NCI-H1930 (cell line): ENCODE measurements around the gene HIVEP3.
"Not testable (repeated sequence)": the region's sequence is repeated elsewhere in the genome, so short reads cannot be mapped to it uniquely, and the experiment has no call there.

ENCODE experiments used
- DNase-seq, 2 experiments: peaks; one replicate each; lab custom pipeline; 2025; lab: John Stamatoyannopoulos, UW

The HIVEP3 gene

GRCh38 chr1:41557751-41558455 is 360.8 kb downstream of the HIVEP3 start:
- no peak for DNase-seq

- not testable (repeated sequence) for DNase-seq
These were observed 364.0 kb downstream of the HIVEP3 start for GRCh38 chr1:41554746-41555145.

GRCh38 chr1:41547781-41548560 is 370.8 kb downstream of the HIVEP3 start:
- no peak for DNase-seq

GRCh38 chr1:41547336-41547735 is 371.4 kb downstream of the HIVEP3 start:
- DNase-seq = no peak

- DNase-seq = no peak
These were observed 371.9 kb downstream of the HIVEP3 start for GRCh38 chr1:41546833-41547135.

GRCh38 chr1:41545996-41546832 is 372.5 kb downstream of the HIVEP3 start:
- no peak for DNase-seq

- no peak for DNase-seq
These were observed 376.4 kb downstream of the HIVEP3 start for GRCh38 chr1:41542196-41542930.

GRCh38 chr1:41541592-41541952 is 377.1 kb downstream of the HIVEP3 start:
- no peak for DNase-seq

GRCh38 chr1:41540886-41541591 is 377.7 kb downstream of the HIVEP3 start:
- no peak for DNase-seq

GRCh38 chr1:41539999-41540398 is 378.7 kb downstream of the HIVEP3 start:
- DNase-seq = no peak

- no peak for DNase-seq
These were observed 379.3 kb downstream of the HIVEP3 start for GRCh38 chr1:41539418-41539805.

- no peak for DNase-seq
These were observed 379.8 kb downstream of the HIVEP3 start for GRCh38 chr1:41538741-41539417.

- no peak for DNase-seq
These were observed 380.9 kb downstream of the HIVEP3 start for GRCh38 chr1:41537788-41538351.

- no peak for DNase-seq
These were observed 381.5 kb downstream of the HIVEP3 start for GRCh38 chr1:41537251-41537650.

- DNase-seq = no peak
These were observed 382.3 kb downstream of the HIVEP3 start for GRCh38 chr1:41536361-41536802.

- DNase-seq = no peak
These were observed 383.0 kb downstream of the HIVEP3 start for GRCh38 chr1:41535716-41536115.

GRCh38 chr1:41535276-41535675 is 383.4 kb downstream of the HIVEP3 start:
- no peak for DNase-seq

- DNase-seq = no peak
These were observed 384.3 kb downstream of the HIVEP3 start for GRCh38 chr1:41534181-41535076.

GRCh38 chr1:41533731-41534080 is 385.0 kb downstream of the HIVEP3 start:
- DNase-seq = no peak
